Measurements from ENCODE around the gene RELL2.

RELL2 gene

DNA sequence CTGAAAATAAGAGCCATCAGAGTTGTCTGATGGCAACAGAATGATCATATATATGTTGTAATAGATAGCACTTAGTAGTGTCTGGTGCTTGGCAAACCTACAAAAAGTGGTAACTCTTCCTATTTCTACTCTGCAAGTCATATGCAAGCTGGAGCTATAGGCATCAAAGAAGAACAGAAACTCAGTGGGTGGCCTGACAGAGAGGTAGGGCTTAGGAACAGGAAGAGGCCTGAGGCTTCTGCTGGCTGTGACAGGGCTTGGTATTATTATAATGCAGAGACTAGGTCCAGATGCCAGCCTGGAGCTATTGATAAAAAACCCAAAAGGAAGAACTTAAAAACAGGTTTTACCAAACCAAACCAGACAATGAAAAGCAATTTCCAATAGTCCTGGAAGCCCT, 13.6 kb upstream of the RELL2 start:
- DNase-seq = no peak

DNA sequence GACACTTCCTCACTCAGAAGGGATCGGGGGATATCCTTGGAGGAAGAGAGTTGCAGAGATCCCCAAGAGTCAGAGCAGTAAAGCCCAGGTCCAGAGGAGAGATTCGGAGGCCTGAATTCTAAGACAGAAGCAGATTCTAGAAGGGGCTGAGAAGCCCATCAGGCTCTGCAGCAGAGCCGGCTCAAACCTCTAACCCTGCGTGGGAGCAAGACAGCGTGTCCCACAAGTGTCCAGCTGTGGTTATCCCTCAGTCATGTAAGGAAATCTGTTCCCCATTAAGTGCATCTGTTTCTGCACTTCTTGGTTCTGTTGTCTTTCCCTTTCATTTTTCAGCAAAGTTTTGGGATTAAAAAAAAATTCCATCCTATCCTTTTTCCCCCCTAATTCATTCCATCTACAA, 13.2 kb upstream of the RELL2 start:
- DNase-seq = no peak

DNA sequence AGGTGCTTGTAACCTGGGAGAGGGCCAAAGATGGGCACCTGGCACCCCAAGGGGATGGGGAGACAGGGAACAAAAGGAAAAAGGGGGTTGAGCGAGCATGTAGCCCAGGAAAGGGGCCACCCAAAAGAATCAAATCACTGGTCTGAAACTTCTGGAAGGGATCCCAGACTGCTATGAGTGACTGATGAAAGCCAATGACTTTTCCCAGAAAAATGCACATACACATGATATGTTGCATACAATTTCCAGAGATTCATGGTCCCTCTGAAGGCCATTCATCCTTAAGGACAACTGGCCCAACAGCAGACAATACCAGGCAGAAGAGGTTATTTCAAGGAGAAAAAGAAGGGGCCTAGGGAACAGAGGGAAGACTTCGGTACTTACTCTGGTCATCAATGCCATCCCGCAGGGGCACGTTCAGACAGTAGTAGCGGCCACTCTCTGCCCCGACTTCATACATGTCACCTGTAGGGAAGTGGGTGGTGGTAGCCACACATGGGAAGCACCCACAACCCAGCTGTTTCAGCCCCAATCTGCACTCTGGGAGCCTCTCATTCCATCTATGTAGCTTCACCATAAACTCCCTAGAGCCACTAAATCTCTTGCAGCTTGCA, 8.5 kb upstream of the RELL2 start:
- no peak for DNase-seq

DNA sequence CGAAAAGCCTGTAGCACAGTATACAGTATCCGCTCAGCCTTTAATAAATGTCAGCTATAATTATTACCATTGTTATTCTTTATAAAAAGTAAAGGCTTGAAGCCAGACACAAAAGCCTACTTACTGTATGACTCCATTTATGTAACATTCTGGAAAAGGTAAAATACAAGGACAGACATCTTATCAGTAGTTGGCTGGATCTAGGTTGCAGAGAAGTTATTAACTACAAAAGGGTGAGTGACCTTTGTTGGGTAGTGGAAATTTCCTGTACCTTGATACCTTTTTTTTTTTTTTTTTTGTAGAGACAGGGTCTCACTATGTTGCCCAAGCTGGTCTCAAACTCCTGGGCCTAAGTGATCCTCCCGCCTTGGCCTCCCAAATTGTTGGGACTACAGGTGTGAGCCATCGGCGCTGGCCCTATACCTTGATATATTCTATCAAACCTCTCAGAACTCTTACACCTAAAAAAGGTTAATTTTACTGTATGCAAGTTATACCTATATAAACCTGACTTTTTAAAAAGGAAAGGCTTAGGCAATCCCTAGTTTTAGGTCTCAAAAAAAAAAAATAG, 6.1 kb upstream of the RELL2 start:
- DNase-seq = no peak

DNA sequence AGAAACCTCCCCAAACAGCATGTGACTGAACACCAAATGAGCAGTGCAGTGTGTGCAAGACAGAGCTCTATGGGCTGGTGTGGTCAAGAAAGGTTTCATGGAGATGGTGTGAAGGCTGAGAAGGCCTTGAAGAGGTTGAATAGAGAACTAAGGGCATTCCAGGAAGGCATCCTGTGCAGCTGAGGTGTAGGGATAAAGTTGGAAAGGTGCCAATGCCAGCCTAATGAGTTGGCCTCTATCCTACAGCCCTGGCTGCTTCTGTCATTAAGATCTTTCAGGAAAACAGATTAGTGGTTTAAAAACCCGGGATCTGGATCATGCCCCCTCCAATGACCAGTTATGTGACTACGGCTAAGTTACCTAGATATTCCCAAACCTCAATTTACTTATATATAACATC, 4.1 kb upstream of the RELL2 start:
- no peak for DNase-seq

DNA sequence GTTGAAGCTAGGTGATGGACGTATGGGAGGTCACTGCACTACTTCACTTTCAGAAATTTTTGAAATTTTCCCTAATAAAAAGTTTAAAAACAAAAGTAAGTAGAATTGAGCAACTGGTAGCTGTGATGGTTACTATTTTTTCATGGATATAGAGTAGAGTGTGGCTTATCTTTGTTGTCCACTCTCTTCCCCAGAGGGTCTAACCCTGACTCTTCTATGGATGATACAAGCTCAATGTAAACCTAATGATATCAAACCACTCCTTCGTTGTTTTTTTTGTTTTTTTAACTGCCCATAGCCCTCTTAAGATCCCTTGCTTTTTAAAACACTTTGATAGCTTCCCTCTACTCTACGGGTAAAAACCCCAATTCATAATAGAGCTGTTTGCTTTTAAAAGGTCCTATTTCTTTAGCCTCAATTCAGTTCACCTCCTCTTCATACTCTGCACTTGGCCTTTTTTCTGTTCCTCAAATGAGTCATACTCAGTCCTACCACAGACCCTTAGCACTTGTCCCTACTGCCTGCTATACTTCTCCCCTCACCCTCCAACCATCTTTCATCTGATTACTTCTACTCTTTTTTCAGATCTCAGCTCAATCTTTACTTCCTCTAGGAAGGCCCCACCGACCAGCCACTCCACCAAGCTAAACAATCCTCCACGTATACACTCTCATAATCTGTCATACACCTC, 2.8 kb upstream of the RELL2 start:
- no peak for DNase-seq

DNA sequence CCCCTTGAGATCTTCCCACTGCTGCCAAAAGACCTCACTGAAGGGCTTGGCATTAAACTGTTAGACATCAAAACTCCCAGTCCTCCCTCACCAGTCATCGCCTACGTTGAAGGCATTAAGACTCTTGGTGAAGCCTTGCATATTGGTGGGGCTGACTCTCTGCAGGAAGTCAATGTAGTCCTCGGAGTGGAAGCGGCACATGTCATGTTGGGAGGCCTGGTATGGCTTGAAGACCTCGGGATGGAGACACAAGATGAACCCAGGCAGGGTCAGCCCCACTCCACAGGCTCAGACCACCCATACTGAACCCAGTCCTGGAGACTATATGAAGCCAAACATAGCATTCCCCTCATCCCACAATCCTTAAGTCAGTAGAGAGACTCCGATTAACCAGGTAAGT, 2.1 kb upstream of the RELL2 start:
- no peak for DNase-seq

DNA sequence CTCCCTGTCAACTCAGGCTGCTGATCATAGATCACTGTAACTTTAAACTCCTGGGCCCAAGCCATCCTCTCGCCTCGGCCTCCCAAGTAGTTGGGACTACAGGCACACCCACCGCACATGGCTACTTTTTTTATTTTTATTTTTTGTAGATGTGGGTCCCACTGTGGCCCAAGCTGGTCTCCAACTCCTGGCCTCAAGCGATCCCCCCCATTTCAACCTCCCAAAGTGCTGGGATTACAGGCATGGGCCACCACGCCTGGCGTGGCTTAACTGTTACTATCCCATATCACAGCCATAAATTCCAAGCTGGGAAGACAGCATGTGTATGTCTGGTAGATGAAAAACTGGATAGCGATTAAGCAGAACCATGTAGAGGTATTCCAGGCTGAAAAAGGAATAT, 1.2 kb upstream of the RELL2 start:
- DNase-seq = no peak

DNA sequence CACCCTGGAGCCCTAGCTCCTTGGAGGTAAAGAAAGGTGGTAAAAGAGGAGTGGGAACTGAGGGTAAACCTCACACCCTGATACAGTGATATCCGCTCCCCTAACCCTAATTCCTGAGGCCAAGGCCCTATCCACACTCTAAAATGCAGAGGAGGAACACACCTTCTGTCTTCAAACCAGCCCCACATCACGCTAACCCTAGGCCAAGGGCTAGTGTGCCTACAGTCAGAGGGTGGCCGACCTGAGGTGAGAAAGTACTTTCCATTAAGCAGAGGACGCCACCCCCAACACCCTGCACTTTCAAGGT, 738 bp upstream of the RELL2 start:
- no peak for DNase-seq

DNA sequence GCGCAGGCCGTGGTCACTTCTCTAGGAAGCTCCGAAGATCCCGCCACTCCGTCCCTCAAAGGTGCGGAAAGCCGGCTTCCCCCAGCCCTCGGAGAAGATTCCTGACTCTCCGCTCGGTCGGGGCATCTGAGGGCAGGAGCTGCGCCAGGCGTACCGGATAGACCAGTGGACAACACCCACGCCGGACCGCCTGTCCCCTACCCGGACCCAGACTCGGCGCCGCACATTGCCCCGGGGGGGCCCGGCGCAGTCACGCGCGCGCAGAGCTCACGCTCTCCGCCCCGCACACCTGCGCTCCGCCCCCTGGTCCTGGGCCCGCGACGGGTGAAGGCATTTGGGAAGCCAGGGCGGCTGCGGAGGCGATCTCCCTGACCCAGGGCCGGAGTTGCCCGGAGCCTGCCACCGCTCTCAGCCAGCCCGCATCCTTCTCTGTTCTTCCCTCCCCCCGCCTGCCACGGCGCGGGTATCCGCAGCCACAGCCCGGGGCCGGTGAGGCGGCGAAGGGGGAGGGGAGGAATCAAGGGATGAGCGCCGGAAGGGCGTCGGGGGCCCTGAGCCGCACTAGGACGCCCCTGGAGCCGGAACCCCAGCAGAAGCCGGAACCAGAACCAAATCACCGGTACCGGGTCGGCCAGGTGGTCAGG, 448 bp downstream of the RELL2 start:
- DNase-seq = peak; percentile 48

DNA sequence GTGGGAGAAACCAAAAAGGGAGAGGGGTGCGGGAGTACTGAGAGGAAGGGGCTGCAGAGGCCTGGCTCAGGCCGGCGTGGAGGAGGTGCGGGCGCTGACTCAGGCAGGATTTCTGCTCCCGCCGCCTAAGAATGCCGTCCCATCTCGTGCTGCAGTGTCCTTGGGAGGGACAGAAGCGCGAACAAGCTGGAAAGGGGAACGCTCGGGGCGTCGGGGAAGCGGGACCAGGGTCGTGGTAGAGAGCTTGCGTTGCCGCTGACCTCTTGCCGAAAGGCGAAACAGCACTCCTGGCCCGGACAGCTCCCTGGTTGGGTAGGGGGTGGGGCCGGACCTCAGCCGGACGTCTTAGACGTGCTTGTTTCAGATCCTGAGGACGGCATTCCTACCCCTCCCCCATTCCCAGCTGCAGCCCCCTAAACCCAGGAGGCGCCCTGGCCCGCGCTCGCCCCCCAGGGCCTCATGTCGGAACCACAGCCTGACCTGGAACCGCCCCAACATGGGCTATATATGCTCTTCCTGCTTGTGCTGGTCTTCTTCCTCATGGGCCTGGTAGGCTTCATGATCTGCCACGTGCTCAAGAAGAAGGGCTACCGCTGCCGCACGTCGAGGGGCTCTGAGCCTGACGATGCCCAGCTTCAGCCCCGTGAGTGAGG, 1.1 kb downstream of the RELL2 start:
- DNase-seq = peak; percentile 45

DNA sequence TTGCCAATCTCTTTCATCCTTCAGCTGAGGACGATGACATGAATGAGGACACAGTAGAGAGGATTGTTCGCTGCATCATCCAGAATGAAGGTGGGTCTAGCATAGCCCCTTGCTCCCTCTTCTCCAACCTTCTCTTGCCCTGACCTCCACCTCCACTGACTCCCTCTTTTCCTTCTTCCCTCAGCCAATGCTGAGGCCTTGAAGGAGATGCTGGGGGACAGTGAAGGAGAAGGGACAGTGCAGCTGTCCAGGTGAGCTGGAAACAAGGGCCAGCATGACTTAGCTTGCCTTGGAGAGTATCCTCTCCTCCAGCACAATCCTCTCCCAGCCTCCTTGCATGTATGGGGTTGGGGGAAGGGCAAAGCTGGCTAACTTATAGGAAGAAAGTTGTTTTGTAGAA, 2.0 kb downstream of the RELL2 start:
- DNase-seq = no peak

DNA sequence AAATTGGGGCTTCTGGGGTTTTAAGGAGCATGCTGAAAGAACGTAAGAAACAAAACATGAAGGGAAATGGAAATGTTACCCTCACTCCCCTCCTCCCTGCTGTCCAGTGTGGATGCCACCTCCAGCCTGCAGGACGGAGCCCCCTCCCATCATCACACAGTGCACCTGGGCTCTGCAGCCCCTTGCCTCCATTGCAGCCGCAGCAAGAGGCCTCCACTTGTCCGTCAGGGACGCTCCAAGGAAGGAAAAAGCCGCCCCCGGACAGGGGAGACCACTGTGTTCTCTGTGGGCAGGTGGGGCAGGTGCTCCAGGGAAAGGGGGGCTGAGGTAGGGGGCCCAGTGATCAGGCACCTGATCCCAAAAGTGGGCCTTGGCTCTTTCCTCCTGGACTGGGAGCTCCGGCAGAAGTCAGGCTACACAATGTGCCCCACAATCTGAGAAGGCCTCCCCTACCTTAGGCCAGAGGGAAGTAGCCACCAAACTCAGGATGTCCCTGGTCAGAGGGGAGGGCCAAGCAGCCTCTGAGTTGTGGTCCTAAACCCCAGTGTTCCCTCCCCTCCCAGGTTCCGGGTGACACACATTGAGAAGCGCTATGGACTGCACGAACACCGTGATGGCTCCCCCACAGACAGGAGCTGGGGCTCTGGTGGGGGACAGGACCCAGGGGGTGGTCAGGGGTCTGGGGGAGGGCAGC, 2.7 kb downstream of the RELL2 start:
- DNase-seq = no peak

DNA sequence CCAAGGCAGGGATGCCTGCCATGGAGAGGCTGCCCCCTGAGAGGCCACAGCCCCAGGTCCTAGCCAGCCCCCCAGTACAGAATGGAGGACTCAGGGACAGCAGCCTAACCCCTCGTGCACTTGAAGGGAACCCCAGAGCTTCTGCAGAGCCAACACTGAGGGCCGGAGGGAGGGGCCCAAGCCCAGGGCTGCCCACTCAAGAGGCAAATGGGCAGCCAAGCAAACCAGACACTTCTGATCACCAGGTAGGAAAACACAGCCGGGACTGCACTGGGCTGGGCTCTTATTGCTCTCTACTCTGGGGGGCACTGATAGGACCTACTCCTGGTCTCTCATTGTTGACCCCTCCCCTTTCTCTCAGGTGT, 3.2 kb downstream of the RELL2 start:
- DNase-seq = no peak

DNA sequence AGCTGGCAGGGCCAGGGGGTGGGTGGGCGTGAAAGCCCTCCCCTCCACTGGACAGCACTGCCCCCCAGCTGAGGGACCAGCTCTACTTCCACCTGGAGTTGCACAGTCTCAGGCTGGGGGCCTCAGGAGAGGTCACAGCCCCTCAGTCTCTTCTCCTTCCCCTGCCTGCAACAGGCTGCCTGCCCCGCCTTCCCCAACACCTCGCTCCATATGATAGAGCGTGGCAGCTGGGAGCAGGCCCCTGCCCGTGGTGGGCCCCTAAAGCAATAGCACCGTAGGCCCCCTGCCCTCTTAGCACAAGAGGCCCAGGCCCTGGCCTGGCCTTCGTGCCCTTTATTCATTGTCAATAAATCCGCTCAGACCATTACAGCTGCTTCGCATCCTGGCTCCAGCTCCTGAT, 3.9 kb downstream of the RELL2 start:
- no peak for DNase-seq

DNA sequence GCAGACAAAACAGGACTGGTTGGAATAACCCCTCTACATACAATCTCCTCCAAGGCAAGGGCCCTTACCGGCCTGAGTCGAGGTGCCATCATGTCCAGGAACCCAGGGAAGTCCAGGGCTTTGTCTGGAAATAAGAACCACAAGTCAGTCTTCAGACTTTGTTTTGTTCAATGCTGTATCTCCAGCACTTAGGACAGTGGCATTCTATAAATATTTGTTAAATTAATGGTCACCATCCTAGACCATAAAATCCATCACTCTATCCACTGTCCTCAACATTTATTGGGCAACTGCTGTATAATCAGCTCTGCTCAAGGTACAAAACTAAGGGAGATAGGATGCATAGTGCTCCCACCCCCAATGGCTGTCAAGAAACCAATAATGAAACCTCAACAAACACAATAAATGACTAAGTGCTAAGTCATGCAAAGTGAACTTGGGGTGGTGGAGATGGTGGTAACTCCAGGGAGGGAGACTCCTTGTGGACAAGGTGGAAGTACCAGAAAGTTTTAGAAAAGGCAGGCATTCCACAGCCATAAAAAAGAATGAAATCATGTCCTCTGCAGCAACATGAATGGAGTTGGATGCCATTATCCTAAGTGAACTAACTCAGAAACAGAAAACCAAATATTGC, 5.0 kb downstream of the RELL2 start:
- no peak for DNase-seq

DNA sequence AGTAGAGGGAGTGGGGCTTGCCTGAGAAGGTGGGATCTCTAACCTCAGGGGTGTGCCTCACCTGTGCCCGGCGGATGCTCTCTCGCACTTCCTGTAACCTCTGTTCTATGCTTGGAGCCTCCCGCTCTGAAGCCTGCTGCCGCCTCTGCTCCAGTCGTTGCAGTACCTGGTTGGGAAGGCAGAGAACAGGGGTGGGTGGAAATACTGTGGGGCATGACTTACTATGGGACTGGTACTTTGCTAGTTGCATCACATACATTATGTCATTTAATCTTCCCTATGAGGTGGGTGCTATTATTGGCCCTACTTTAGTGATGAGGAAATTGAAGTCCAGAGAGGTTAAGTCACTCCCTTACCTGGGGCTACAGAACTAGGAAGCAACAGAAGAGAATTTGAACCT, 9.2 kb downstream of the RELL2 start:
- no peak for DNase-seq

DNA sequence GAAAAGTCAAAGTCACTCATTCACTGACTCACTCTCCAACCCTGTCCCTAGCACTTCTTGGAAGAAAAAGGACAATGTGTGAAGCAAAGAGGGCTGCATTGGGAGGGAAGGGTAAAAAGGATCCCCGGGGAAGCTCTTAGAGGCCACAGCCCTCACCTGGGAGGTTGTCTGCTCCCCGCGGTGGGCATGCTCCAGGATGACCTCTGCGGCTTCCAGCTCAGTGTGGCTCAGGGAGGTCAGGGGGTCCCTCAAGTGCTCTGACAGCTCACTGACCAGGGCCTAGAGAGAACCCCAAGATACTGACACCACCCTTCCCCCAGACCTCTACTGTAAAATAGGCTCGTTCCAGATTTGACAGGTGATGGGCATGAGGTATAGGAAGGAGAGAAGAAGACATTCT, 10.4 kb downstream of the RELL2 start:
- no peak for DNase-seq

DNA sequence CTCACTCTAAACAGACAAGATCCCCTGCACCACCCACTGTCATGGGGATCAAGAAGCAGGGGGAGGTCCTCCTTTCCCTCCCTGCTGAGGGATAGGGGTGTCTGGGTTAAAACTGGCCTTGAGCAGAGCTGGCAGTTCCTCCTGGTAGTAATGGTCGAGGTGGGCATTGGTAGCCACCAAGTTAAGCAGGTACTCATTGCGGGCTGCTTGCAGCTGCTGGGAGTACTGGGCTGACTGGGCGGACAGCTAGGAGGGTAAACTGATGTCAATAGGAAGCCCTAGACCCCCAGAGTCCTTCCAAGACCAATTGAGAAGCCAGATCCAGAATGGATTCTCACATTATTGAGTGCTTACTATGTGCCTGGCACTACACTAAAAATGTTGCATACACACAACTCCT, 11.1 kb downstream of the RELL2 start:
- DNase-seq = no peak

DNA sequence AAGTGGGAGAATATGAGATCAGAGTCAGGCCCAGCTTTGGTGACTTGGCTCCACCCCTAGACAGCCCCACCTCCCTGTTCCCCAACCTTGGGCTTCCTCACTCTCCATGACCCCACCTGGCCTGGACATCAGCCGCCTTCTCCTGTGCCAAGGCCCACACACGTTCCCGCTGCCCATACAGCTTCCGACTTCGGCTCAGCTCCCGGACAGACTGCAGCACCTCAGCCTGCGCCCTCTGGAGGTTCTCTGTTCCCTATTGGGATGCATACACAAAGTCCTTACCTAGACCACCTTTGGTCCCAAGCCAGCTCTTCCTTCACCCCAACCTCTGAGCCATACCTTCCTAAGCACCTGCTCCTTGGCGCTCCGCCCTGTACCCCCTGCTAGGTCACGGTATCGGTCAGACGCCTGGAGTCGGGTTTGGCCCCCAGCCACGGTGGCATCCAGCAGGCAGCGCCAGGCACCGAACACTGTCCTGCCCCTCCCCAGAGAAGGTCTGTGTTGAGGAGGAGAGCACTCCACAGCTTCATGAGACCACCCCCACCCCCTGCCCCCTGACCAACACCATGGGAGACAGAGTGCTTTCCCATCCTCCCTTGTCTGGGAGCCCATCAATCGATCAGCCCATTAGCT, 12.4 kb downstream of the RELL2 start:
- no peak for DNase-seq

DNA sequence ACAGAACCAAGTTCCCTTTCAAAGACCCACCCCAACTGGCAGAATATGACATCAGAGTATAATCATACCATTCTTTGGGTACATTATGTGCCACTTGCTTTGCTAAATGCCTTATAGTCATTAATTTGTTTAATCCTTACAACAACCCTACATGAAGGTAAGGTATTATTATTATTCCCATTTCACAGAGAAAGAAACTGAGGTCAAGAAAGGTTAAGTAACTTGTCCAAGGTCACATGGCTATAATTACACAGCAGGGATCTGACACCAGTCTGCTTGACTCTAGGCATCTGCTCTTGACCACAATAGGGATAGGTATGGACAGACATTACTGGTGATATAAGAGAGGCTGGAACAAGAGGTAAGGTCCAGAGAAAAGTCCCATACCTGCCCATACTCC, 13.2 kb downstream of the RELL2 start:
- no peak for DNase-seq

Data from activated effector memory CD4-positive, alpha-beta T cell treated with Interleukin-2 at 50 U/mL for 16 hours (primary cell).